Prostate gland (tissue), 2 donors: ENCODE measurements around the gene RETREG3. TPM values are rescaled to one million over a fixed set of nuclear protein-coding genes. Genes with fewer than 3 reads are reported as not detected.
A peak's percentile ranks its signal among the peaks of the same experiment; 100 is the strongest.

Source experiments
- DNase-seq: peaks from one replicate; pipeline ENCODE4 v3.0.0-alpha.2; 2019; ENCODE audit warnings: low spot score
- H3K27ac ChIP-seq, 2 donors: fragments of 200-600 bp; sonication (generic); 2 replicates each; pipeline ENCODE4 v1.5.1; 2017 to 2019
- H3K27me3 ChIP-seq: fragments of 200-600 bp; sonication (generic); replicated peaks from 2 replicates; pipeline ENCODE4 v1.5.1; 2019; ENCODE audit not compliant: insufficient read depth
- H3K36me3 ChIP-seq, 2 donors: fragments of 200-600 bp; sonication (generic); 1 replicate in 1 of 2; 2 replicates in 1 of 2; pipeline versions ENCODE4 v1.5.1 to v1.8.1; 2017 to 2019
- H3K4me1 ChIP-seq: fragments of 200-600 bp; sonication (generic); replicated peaks from 2 replicates; pipeline ENCODE4 v1.5.1; 2019
- H3K4me3 ChIP-seq, 2 donors: fragments of 200-600 bp; sonication (generic); 2 replicates each; pipeline ENCODE4 v1.5.1; 2017 to 2019
- H3K9me3 ChIP-seq: fragments of 200-600 bp; sonication (generic); 2 replicates; pipeline ENCODE4 v1.5.1; 2017
- POLR2A ChIP-seq: fragments of 450-650 bp; IDR thresholded peaks from one replicate; pipeline ENCODE4 v1.6.1; 2016; ENCODE audit warnings: antibody characterized with exemption, mild to moderate bottlenecking
- POLR2AphosphoS5 ChIP-seq: sonication (generic); formaldehyde crosslinking; IDR thresholded peaks from one replicate; pipeline ENCODE4 v1.6.1; 2017; ENCODE audit warnings: antibody characterized with exemption
- WGBS: methylation state at CpG from one replicate; pipeline ENCODE4 v1.1.5; 2018; 5-methylcytosine and 5-hydroxymethylcytosine counted together
- intact Hi-C: fragments of 100-400 bp; cut with DNase I; formaldehyde crosslinking; loops from one replicate; pipeline ENCODE4 v1.14.2; 2022
- total RNA-seq, 2 donors: library from RNA; depleted of rRNA; stranded (reverse); fragments of >200 nt; gene quantifications; one replicate each; pipeline ENCODE4 v1.1.0, GENCODE V29; 2016
- TF ChIP-seq, protein P1 (sequence below), 4 experiments: fragments of 200-600 bp in 2 of 4; fragments of 450-650 bp in 2 of 4; sonication (generic) in 2 of 4; IDR thresholded peaks; 1 replicate in 3 of 4; 2 replicates in 1 of 4; pipeline ENCODE4 v1.5.1; 2016 to 2019; ENCODE audit warnings: antibody characterized with exemption in 4 of 4, mild to moderate bottlenecking in 2 of 4, moderate library complexity in 2 of 4

Gene RETREG3
- total RNA-seq, 2 donors from 2014 or later, result 92.8 to 126 TPM

DNA sequence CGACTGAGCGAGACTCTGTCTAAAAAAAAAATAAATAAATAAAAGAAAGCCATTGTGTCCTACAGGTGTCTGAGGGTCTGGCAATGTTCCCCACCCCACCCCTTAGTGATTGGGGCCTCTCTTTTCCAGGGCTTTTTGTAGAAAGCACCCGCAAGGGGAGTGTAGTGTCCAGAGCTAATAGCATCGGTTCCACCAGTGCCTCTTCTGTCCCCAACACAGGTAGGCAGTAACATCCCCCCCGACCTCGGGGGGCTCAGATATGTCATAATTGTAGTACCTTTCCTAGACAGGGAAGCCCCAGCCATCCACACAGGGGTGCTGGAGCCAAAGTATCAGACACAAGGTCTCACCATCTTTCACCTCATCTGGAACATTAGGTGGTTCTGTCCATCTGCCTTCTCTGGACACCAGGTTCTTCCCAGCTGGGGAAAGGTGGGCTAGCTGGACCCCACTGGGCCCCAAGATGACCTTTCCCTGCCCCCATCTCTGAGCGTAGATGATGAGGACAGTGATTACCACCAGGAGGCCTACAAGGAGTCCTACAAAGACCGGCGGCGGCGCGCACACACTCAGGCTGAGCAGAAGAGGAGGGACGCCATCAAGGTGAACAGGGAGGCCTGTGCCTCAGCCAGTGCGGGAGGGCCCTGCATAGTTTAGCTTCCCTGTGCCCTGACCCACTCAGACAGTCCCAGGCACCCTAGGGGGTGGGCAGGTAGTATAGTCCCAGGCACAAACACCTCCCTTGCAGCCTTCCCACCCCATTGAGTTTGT lies 40.6 kb downstream of the RETREG3 start:
- Histone ChIP-seq H3K27me3 (no peaks in the 10 kb centered on the region), H3K36me3 (peaks cover 8% of the 10 kb centered on the region in 2 donors), H3K4me3 (no peak overlapping the region), H3K4me1 (peaks cover 20% of the 10 kb centered on the region), H3K9me3 (no peaks in the 10 kb centered on the region), H3K27ac (no peak overlapping the region)
- intact Hi-C loops, result no loop called here
- TF ChIP-seq, protein P1, sequence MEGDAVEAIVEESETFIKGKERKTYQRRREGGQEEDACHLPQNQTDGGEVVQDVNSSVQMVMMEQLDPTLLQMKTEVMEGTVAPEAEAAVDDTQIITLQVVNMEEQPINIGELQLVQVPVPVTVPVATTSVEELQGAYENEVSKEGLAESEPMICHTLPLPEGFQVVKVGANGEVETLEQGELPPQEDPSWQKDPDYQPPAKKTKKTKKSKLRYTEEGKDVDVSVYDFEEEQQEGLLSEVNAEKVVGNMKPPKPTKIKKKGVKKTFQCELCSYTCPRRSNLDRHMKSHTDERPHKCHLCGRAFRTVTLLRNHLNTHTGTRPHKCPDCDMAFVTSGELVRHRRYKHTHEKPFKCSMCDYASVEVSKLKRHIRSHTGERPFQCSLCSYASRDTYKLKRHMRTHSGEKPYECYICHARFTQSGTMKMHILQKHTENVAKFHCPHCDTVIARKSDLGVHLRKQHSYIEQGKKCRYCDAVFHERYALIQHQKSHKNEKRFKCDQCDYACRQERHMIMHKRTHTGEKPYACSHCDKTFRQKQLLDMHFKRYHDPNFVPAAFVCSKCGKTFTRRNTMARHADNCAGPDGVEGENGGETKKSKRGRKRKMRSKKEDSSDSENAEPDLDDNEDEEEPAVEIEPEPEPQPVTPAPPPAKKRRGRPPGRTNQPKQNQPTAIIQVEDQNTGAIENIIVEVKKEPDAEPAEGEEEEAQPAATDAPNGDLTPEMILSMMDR (IDR thresholded peaks at IDR 0.05), result no peak
- TF ChIP-seq POLR2A (no peak), POLR2AphosphoS5 (no peak)
- DNase-seq, result no peak
- 88% methylated on average over 14 of the region's 14 CpGs for WGBS

DNA sequence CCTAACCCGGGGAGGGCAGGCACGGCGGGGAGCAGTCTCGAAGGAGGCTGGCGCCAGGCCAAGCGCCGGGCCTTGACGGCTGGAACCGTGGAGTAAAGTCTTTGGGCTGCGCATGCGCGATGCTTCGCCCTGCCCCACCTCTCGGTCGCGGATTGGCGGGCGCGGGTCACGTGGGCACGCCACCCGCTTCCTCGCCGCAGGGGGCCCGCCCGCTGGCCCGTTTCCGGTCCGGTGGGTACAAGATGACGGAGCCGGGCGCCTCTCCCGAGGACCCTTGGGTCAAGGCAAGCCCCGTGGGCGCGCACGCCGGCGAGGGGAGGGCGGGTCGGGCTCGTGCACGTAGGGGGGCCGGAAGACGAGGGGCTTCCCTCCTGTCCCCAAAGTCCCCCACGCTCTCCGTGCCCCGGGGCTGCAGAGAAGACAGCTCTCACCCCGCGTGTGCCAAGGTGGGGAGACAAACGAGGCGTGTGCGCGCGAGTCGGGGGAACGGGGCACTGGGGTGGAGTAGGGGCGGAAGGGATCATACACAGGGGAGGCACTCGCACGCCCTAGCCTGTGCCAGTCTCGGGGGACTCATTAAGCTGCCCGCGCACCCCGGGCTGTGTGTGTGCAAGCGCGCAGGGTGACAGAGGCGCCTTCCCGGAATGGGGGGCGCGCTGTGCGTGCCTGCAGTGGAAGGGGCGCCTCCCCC lies 42.1 kb downstream of the RETREG3 start, which contains the start of gene MLX:
Gene MLX (plus strand): TSS at position 218 of the 691 bp plus-strand sequence. CDS start 25 bp downstream, at position 243.
- Histone ChIP-seq H3K4me3 (peak within 1 kb of the TSS; percentile 69 to 88), H3K9me3 (no peaks in the 10 kb centered on the region), H3K27ac (peak within 1 kb of the TSS; percentile 82 to 85), H3K27me3 (no peaks in the 10 kb centered on the region), H3K4me1 (peaks cover 28% of the 10 kb centered on the region), H3K36me3 (peaks cover 2 to 8% of the 10 kb centered on the region in 2 donors)
- peak; percentile 90 for DNase-seq
- TF ChIP-seq POLR2A (peak; percentile 47), POLR2AphosphoS5 (peak; percentile 94)
- TF ChIP-seq, protein P1 (IDR thresholded peaks at IDR 0.05), result peak in 2 of 4 experiments; percentile 12 to 31
- intact Hi-C loops, result no loop called here
- 0% methylated on average over 49 of the region's 72 CpGs for WGBS

DNA sequence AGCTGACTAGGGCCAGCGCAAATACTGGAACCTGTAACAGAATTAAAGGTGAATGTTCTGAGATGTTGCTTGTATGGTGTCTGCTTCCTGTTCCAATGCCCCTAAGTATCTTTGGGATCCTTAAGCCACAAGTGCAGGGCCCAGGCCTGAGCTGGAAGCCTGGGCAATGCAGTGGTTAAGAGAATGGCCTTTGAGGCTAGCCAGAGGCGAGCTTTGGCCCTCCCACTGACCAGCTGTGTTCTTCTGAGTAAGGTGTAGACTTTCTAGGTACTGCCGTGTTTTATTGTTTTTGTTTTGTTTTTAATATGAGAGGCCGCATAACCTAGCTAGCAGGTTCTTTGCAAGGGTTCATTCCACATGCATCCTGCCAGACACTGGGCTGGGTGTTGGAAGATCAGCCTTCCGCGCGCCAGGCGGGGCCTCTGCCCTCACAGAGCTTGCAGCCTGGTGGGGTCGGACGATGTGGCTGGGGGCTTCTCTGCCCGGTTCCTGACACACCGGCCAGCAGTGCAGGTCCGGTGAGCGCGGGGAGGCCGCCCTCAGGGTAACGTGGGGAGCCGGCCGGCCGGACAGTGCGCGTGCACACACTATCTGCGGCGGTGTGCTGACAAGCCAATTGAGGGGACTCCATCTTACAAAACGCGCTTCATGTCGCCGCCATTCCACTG lies 42.8 kb downstream of the RETREG3 start:
- H3K27ac ChIP-seq, result peak overlapping the region; percentile 82 to 85
- WGBS, result 33% methylated on average over 25 of the region's 28 CpGs
- H3K9me3 ChIP-seq, result no peaks in the 10 kb centered on the region
- peaks cover 0 to 8% of the 10 kb centered on the region in 2 donors for H3K36me3 ChIP-seq
- DNase-seq, result no peak
- intact Hi-C loops, result no loop called here
- H3K4me3 ChIP-seq, result peak overlapping the region; percentile 69 to 88
- no peaks in the 10 kb centered on the region for H3K27me3 ChIP-seq
- peaks cover 28% of the 10 kb centered on the region for H3K4me1 ChIP-seq
- TF ChIP-seq POLR2A (no peak), POLR2AphosphoS5 (no peak)
- TF ChIP-seq, protein P1 (IDR thresholded peaks at IDR 0.05), result no peak

DNA sequence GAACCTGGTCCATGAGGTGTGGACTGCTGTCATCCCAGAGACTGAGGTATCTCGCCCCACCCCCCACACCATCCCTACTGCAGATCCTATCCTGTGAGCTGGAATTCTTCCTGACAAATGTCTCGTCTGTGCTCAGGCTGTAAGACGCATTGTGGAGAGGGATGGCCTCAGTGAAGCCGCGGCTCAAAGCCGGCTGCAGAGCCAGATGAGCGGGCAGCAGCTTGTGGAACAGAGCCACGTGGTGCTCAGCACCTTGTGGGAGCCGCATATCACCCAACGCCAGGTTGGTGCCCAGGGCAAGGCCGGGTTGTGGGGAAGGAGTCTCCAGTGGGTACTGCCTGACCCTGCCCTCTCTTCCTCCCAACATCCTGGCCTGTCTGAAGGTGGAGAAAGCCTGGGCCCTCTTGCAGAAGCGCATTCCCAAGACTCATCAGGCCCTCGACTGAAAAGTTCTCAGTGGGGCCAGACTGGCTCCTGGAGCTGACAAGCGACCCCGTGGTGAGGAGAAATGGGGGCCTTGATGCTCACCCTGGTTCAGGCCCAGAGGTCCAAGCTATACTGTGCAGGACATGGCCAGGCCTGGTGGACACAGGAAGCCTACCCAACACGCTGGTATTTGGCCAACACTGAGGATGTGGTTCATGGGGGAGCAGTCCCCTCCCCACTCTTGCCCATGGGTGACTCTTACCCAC lies 43.5 kb downstream of the RETREG3 start:
- H3K4me3 ChIP-seq, result no peak overlapping the region
- H3K9me3 ChIP-seq, result no peaks in the 10 kb centered on the region
- intact Hi-C loops, result no loop called here
- TF ChIP-seq, protein P1 (IDR thresholded peaks at IDR 0.05), result no peak
- TF ChIP-seq POLR2AphosphoS5 (no peak), POLR2A (no peak)
- WGBS, result 89% methylated on average over 14 of the region's 16 CpGs
- no peaks in the 10 kb centered on the region for H3K27me3 ChIP-seq
- no peak for DNase-seq
- H3K36me3 ChIP-seq, result peaks cover 0 to 8% of the 10 kb centered on the region in 2 donors
- peaks cover 28% of the 10 kb centered on the region for H3K4me1 ChIP-seq
- H3K27ac ChIP-seq, result no peak overlapping the region
